HS-27A (cell line): ENCODE measurements around the gene NPR1.
A peak's percentile ranks its signal among the peaks of the same experiment; 100 is the strongest.
"Not testable (repeated sequence)": the region's sequence is repeated elsewhere in the genome, so short reads cannot be mapped to it uniquely, and the experiment has no call there.

ENCODE experiments used
- DNase-seq: peaks from one replicate; pipeline ENCODE4 v3.0.0-alpha.2; 2012; ENCODE audit warnings: low read depth, missing footprints

The NPR1 gene

DNA sequence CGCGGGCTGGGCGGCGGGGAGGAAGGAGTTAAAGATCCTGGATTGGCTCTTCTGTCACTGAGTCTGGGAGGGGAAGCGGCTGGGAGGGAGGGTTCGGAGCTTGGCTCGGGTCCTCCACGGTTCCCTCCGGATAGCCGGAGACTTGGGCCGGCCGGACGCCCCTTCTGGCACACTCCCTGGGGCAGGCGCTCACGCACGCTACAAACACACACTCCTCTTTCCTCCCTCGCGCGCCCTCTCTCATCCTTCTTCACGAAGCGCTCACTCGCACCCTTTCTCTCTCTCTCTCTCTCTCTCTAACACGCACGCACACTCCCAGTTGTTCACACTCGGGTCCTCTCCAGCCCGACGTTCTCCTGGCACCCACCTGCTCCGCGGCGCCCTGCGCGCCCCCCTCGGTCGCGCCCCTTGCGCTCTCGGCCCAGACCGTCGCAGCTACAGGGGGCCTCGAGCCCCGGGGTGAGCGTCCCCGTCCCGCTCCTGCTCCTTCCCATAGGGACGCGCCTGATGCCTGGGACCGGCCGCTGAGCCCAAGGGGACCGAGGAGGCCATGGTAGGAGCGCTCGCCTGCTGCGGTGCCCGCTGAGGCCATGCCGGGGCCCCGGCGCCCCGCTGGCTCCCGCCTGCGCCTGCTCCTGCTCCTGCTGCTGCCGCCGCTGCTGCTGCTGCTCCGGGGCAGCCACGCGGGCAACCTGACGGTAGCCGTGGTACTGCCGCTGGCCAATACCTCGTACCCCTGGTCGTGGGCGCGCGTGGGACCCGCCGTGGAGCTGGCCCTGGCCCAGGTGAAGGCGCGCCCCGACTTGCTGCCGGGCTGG, at the start of gene NPR1:
Gene NPR1, plus strand, starts transcription at position 170 of the 818 bp plus-strand sequence. Its CDS starts 421 bp downstream, at position 591.
- no peak for DNase-seq

DNA sequence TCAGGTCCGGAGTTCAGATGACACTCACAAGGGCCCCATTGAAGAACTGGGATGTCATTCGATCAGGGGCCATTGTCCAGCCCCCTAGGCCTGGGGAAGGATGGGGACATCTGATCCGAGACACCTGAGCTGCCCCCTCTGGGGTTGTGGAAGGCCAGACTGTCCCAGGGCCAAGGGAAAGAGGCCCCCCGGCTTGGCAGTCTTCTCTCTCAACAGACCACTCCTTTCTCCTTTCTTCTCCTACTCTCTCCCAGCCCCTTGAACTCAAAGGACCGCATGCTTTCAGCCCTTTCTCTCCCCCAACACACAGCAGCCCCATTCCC, 49.2 kb upstream of the NPR1 start:
- no peak for DNase-seq

DNA sequence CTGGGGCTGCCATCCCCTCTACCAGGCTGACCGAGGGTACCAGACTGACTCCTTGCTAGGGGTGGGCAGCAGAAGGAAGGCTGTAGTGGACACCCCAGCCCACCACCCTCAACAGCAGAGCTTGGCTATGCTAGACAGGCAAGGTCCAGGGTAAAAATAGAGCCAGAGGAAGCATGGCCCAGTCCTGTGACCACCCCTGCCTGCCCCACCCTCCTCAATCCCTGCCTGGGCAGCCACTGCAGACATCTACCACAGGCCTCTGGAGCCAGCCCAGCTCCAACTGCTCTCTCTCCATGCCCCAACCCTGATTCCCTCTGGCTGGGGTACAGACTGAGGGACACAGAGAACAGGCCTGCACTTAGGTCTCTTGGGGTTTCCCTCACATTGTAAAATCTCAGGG, 48.5 kb upstream of the NPR1 start:
- DNase-seq = no peak

DNA sequence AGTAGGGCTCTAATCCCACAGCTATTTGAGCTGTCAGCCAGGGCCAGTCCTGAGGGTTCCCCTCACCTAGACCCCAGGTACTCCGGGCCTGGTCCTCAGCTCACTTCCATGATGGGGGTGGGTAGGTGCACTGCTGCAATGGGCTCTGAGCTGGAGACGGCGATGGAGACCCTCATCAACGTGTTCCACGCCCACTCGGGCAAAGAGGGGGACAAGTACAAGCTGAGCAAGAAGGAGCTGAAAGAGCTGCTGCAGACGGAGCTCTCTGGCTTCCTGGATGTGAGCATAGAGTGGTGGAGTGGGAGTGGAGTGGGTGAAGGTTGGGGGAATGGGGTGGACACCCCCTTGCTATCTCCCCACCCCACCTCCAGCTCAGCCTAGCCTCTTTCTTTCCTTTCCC, 48.1 kb upstream of the NPR1 start:
- DNase-seq = no peak

DNA sequence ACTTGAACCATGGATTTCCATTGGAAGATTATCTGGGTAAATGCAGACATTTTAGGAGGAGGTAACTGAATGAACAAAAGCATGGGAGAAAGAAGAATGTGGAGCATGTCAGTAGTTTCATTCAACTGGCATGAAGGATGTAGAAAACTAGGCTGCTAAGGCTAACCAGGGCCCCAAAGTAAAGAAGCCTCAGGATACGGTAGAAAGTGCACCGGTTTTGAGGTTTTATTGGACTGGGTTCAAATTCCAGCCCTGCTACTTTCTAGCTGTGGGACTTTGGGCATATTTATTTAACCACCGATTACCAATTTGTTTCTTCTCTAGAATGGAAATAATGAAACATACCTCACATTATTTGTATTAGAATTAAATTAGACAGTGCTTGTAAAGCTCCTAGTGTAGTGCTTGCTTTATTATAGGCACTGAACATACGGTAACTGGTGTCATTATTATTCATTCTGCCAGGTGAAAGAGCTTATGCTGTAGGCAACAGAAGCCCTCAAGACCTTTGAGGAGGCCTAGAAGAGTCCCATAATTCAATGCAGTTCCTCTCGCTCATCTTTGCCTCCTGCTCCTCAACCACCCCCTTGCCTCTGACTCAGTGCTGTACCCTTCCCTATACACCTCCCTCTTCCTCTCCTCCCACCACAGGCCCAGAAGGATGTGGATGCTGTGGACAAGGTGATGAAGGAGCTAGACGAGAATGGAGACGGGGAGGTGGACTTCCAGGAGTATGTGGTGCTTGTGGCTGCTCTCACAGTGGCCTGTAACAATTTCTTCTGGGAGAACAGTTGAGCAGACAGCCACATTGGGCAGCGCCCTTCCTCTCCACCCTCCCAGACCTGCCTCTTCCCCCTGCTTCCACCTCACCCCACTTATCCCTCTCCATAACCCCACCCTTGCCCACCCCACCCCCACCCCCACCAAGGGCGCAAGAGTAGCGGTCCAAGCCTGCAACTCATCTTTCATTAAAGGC, 47.2 kb upstream of the NPR1 start:
- DNase-seq = no peak

DNA sequence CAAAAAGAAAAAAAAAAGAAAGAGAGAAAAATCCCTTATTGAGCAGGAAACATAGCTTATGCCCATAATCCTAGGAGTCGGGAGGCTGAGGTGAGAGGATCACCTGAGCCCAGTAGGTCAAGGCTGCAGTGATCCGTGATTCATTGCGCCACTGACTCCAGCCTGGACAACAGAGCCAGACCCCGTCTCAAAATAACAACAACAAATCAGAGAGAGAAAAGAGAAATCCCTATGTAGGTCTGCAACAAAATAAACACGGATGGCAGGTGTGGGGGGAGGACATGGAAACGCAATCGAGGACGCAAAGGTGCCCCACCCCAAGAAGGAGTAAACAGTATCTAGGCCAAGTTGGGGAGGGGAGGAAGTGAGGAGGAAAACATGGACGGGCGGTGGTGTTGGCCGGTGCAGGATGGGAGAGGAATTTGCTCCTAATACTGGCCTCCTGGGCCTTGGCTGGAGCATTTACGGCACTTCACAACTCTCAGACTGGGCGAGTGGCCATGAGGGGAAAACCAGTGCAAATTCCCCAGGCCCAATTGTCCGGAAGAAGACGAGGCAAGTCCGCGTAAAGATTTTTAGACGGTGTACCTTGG, 45.2 kb upstream of the NPR1 start:
- DNase-seq = no peak

DNA sequence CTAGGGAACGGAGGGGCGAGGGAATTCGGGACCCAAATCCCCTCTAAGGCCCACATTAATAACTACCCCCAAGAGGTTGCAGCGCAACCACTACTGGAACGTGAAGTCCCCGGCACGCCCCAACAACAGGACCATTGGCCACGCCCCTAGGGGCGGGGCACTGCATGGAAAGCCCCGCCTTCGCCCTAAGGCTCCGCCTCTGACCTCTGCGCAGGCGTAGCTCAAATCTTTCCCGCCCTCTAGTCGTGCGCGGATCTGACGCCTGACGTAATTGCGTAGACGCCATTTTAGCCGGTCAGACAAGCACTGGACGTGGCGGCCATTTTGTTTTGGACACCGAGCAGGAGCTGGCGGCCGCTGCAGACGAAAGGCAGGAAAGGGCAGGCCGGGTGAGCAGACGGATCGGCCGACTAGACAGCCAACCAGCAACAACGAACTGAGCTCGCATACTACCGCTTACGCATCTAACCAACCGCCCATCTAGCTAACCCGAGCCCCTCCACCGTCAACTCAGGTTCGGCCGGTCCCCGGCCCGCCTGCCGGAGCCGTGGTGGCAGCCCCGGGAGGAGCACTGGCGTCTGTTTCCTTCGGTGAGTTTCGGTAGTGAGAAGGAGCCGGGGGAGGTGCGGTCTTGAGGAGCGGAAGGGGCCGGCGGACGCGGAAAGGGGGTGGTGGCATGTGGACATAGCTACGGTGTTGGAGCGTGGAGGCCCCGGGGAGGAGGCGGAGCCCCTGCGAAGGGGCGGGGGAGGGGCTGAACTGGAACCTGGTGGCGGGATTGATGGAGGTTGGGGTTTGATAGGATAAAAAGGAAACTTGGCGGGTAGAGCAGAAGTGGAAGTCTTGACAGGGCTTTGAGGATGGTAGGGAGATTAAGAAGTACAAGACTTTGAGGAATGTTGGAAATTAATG, 44.5 kb upstream of the NPR1 start, which contains the start of gene CHTOP:
Gene CHTOP, plus strand, starts transcription at position 313 of the 912 bp plus-strand sequence. CDS start 2,523 bp downstream, outside the sequence.
- peak; percentile 97 for DNase-seq

DNA sequence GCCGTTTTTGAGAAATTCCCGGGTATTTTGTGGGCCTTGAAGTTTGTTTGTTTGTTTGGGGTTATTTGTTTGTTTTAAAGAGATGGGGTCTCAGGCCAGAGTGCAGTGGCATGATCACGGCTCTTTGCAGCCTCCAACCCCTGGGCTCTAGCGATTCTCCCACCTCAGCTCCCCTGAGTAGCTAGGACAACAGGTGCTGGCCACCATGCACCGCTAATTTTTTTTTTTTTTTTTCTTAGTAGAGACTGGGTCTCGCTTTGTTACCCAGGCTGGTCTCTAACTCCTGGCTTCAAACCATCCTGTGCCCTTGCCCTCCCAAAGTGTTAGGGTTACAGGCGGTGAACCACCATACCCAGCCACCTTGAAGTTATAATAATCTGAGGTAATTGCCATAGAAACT, 42.6 kb upstream of the NPR1 start:
- DNase-seq = no peak

DNA sequence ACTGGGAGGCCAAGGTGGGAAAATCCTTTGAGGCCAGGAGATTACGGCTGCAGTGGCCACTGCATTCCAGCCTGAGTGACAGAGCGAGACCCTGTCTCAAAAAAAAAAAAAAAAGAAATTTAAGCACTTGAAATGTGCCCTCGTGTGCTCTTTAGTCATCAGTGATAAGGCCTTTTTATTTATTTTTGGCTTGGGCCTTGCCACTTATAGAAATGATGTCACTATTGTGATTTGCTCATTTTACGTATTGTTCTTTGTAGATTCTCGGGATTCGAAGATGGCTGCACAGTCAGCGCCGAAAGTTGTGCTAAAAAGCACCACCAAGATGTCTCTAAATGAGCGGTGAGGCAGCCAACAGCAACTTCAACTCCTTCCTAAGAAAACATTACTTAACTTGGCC, 42.2 kb upstream of the NPR1 start:
- DNase-seq = no peak

DNA sequence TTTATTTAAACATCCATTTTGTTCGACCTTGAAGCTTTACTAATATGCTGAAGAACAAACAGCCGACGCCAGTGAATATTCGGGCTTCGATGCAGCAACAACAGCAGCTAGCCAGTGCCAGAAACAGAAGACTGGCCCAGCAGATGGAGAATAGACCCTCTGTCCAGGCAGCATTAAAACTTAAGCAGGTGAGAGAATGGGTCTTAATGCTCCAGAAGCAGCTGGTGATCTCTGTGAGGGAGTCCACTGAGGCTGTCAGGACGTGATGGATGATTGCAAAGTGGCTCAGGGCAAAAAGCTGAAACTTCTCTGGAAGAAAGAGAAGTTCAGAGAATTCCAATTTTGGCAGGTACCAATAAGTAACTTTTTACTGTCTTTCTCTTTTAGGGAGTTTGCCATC, 40.2 kb upstream of the NPR1 start:
- no peak for DNase-seq

DNA sequence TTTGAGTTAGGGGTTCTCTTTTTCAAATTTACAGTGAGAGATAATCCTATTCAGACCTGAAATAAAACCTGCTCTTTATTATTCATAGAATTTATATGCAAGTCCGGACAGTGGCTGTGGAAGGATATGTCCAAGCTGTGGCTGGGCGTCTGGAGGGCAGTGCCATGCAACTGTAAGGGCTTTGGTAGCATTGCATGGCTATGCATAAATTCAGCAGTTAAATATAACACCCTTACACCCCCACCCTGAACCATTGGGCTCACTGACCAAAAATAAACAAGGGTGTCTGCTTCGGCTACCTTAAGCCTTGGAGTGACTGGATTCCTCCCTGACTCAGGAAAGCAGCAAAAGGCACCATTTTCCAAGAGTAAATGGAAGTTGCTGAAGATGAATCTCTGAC, 39.2 kb upstream of the NPR1 start:
- DNase-seq = no peak

DNA sequence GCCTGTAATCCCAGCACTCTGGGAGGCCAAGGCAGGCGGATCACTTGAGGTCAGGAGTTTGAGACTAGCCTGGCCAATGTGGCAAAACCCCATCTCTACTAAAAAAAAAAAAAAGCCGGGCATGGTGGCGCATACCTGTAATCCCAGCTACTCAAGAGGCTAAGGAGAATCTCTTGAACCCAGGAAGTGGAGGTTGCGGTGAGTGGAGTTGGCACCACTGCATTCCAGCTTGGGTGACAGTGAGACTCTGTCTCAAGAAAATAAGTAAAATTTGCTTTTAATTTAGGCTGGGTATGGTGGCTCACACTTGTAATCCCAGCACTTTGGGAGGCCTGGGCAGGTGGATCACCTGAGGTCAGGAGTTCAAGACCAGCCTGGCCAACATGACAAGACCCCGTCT, 38.3 kb upstream of the NPR1 start:
- not testable (repeated sequence) for DNase-seq

DNA sequence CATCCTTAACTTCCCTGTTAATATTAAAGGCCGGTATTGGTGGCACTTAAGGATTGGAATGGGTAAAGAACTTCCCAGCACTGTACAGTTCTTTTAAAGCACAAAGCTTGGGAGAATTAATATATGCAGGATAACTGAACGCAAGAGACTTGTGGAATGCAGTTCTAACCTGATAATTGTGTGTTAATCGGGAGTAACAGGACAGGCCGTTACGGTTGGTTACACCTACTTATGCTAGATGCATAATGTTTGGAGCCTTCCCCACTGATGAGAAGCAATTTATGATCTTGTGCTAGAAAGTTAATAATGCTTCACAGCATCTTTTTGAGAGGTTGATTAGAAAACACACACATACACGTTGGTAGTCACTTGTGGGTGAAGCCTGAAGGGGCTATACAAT, 37.6 kb upstream of the NPR1 start:
- DNase-seq = no peak

DNA sequence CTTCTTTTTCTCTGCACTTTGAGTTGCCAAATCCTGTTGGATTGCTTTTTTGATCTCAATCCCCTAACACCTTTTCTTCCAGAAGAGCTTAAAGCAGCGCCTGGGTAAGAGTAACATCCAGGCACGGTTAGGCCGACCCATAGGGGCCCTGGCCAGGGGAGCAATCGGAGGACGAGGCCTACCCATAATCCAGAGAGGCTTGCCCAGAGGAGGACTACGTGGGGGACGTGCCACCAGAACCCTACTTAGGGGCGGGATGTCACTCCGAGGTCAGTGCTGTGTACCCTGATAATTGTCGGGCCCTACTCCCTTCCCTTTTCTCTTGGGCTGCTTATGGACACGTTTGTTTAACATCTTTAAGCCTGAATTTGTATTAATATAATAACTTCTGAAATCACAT, 36.3 kb upstream of the NPR1 start:
- no peak for DNase-seq

DNA sequence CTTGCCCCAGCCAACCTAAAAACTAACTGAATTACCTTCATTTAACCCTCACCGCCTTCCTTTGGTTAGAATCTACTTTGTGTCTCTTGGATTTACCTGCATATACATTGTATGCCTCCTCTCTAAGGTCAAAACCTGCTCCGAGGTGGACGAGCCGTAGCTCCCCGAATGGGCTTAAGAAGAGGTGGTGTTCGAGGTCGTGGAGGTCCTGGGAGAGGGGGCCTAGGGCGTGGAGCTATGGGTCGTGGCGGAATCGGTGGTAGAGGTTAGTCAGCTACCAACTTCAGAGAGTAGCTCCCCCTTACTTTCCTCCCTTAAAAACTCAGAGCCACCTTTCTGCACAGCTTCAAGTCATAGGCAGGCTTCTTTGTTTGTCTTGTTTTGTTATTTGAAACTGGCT, 35.4 kb upstream of the NPR1 start:
- DNase-seq = no peak

DNA sequence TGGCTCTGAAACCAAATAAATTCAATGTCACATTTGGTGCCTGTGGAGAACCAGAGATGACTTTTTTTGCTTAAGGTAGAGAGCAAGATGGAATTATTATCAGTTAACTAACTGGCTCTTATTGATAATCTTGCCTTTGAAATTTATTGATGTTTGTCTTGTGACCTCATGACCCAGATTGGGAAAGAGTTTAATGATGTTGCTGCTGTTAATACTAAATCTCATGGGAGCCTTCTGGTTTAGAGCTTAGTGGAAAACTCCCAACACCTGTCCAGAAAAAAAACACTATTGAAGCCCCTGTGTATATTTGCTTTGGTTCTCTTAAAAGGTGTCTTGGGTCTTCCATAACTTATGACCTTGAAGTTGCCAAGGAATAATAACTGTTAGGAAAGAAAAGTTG, 34.7 kb upstream of the NPR1 start:
- DNase-seq = no peak

DNA sequence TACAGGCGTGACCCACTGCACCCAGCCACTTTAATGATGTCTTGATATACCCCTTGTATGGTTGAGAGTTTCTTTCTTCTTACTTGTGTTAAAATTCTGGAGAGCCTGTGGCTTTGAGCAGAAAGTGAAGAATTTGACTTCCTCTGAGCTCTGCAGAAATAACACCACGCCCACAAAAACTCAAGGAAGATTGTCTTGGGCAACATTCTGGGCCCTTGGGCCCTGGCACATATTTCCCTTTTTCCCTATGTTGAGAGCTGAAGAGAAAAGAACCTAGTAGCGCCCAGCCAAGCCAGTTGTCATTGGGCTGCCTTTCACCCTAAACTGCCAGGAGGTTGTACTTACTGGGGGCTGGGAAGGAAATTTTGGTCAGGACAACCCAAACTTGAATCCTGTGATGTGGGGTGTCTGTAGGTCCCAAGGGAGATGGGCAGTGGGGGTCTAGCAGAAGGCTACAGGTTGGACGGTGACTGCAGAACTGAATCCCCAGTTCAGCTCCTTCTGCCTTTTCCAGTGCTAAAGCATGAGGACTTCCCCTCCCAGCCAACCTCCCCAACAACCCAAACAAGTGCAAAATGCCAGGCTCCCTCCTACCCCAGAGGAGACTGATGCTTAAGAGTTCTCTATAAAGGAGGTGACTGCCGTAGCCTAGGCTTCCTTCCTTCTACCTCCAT, 31.7 kb upstream of the NPR1 start:
- DNase-seq = no peak

DNA sequence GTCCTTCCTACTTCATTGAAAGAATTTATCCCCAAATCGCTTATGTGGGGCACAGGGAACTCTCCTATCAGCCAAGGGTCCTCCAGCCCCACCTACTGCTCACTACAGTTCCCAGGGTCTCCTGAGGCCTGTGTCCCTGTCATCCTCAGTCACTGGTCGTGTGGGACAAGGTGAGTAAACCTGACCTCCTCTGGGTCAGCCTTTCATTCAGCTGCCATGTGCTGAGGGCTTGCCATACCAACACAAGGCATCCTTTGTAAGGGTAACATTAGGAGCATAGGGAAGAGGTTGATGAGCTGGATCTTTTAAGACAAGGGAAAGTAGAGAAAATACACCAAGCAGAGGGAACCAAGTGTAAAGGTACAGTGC, 31.2 kb upstream of the NPR1 start:
- DNase-seq = no peak

DNA sequence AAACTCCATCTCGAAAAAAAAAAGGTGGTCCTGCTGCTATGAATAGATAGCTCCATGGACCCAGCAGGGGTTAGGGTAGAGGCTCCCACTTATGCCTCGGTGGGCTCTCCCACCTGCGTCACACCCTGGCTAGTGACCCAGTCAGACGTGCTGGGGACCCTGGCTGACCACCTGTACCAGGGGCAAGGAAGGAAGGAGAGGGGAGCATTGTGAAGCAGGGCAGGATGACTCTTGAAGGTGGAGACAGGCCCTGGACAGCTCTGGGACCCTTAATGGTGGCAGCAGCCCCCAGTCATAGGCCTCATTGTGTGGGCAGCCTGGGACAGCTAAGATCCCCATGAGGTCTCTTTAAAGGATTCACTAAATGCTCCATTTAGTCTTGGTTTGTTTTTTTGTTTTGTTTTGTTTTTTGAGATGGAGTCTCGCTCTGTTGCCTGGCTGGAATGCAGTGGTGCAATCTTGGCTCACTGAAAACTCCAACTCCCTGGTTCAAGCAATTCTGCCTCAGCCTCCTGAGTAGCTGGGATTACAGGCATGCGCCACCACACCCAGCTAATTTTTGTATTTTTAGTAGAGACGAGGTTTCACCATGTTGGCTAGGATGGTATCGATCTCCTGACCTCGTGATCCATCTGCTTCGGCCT, 30.4 kb upstream of the NPR1 start:
- no peak for DNase-seq

DNA sequence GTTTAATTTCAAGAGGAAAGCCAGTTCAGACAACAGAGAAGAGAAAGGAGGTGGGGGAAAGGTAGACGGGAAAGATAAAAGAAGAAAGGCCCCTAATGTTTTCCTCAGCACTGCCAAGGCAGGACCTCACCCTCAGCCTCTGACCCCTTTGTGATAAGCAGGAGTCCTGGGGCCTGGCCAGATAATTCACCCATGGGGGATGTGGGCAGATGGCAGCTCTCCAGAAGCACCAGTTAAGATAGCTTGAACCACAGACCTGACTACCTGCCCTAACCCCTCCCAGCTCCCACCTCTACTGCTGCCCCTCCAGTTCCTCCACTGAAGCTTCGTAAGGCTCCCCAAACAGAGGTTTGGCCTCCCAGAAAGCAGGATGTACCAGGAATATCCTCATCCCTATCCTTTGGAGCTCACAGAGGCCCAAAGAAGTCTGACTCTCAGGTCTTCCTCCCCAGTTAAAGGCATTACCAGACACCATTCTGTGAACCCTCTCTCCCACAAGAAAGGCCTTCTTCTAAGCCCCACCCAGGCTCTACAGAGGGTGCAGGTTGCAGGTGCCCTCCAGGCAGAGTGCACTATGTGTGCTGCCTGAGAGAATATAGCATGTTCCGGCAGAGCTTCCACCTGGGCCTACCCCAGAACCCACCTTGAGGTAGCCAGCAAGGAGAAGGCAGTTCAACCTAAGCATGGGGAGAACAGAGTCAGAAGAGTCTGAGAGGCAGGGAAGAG, 29.2 kb upstream of the NPR1 start:
- no peak for DNase-seq
